Measurements from ENCODE around the gene RTBDN. TPM values are rescaled to one million over a fixed set of nuclear protein-coding genes. Genes with fewer than 3 reads are reported as not detected.

Gene RTBDN
- total RNA-seq, 1 experiment from 2014 or later, result 25.1 TPM

DNA sequence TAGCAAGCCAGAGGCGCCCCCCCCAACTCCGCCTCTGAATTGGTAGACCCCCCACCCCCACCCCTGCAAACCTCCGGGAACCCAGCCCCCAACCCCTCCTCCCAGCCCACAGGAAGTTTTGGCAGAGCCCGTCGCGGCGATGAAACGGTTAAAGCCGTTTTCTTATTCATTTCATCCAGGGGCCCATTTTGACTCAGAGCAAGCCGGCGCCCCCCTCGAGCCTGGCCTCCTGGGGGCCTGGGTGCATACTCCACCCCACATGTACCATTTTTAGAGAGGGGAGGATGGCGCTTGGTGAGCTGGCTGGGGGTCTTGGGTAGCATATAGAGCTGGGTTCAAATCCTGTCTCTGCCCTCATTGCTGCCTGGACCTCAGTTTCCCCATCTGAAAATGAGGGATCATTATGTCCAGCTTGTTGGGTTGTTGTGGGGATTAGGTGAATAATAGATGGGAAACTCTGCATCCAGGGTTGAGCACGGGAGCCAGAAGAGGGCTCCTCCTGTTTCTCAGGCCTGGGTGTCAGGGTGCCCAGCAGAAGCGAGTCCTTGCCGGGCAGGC, 51.0 kb downstream of the RTBDN start:
- H3K9me3 ChIP-seq (ENCODE audit: control insufficient read depth in 1 of 2, insufficient read depth in 1 of 2, low read depth in 1 of 2, low read length in 2 of 2), result no peaks in the 10 kb centered on the region
- BruUV-seq (replicated peaks), result no TSS peak
- ChIA-PET RAD21 (ENCODE audit: low non-redundant PET in 1 of 2, low total read pairs in 2 of 2, uncharacterized antibody in 2 of 2, unreplicated experiment in 2 of 2) (interaction anchor here in 1 of 2 experiments (1.3 kb wide), 1 partner anchor 8 kb away, joined by 4 read pairs; the partner anchor contains the start of gene JUNB), CTCF (interaction anchor here (1.0 to 1.3 kb wide), 4 partner anchors 8 to 26 kb away, joined by 3 to 5 read pairs (median 4); partner anchors contain the start of gene JUNB), POLR2A (interaction anchor here (1.2 to 3.2 kb wide), 3 partner anchors 9 to 87 kb away, joined by 3 to 39 read pairs (median 3); partner anchors contain the start of genes FBXW9 and JUNB)
- H3K4me1 ChIP-seq (ENCODE audit: control insufficient read depth in 1 of 2, insufficient read depth in 2 of 2, low read length in 2 of 2), result peaks cover 77 to 90% of the 10 kb centered on the region in 2 experiments
- no peaks in the 10 kb centered on the region for H3K36me3 ChIP-seq (ENCODE audit: control insufficient read depth in 1 of 2, insufficient read depth in 2 of 2, low read length in 2 of 2)
- peak overlapping the region; percentile 69 for H3K9ac ChIP-seq (ENCODE audit: low read length)
- no peaks in the 10 kb centered on the region for H3K79me2 ChIP-seq (ENCODE audit: insufficient read depth, low read length)
- intact Hi-C loops (cut with micrococcal nuclease), result no loop called here
- peak overlapping the region; percentile 89 for H3K27ac ChIP-seq (ENCODE audit: low read depth, low read length)
- H2AFZ ChIP-seq (ENCODE audit: low read depth, low read length, poor library complexity, severe bottlenecking), result no peak overlapping the region
- no peaks in the 10 kb centered on the region for H3K27me3 ChIP-seq (ENCODE audit: insufficient read depth, low read length)
- ATAC-seq, result no peak
- peak overlapping the region; percentile 98 for H3K4me2 ChIP-seq (ENCODE audit: low read length)
- H3K4me3 ChIP-seq (replicated peaks in 1 of 2; ENCODE audit: low read depth in 1 of 2, low read length in 2 of 2), result peak overlapping the region; percentile 43 to 58
- no peaks in the 10 kb centered on the region for H4K20me1 ChIP-seq (ENCODE audit: insufficient read depth)
- TF ChIP-seq ELF1 (IDR thresholded peaks at IDR 0.05; ENCODE audit: borderline replicate concordance, low read depth) (no peak), CBX3 (IDR thresholded peaks at IDR 0.05; ENCODE audit: low read depth) (no peak), EZH2 (IDR thresholded peaks at IDR 0.05) (no peak), SRF (IDR thresholded peaks at IDR 0.05; ENCODE audit: low read depth) (no peak), FOSL1 (IDR thresholded peaks at IDR 0.05; ENCODE audit: low read depth) (no peak), POLR2A (IDR thresholded peaks at IDR 0.05; ENCODE audit: borderline replicate concordance, extremely low read depth, insufficient read depth, insufficient read length) (no peak), JUND (IDR thresholded peaks at IDR 0.05) (no peak), EGR1 (IDR thresholded peaks at IDR 0.05; ENCODE audit: low read depth) (no peak), ZFX (IDR thresholded peaks at IDR 0.05) (no peak), CEBPB (IDR thresholded peaks at IDR 0.05; ENCODE audit: low read depth) (no peak), TCF7L2 (IDR thresholded peaks at IDR 0.05; ENCODE audit: borderline replicate concordance, extremely low read depth, insufficient read depth, insufficient read length) (no peak), POLR2AphosphoS5 (IDR thresholded peaks at IDR 0.05; ENCODE audit: low read depth, low read length) (no peak)
- TF ChIP-seq, protein P1, sequence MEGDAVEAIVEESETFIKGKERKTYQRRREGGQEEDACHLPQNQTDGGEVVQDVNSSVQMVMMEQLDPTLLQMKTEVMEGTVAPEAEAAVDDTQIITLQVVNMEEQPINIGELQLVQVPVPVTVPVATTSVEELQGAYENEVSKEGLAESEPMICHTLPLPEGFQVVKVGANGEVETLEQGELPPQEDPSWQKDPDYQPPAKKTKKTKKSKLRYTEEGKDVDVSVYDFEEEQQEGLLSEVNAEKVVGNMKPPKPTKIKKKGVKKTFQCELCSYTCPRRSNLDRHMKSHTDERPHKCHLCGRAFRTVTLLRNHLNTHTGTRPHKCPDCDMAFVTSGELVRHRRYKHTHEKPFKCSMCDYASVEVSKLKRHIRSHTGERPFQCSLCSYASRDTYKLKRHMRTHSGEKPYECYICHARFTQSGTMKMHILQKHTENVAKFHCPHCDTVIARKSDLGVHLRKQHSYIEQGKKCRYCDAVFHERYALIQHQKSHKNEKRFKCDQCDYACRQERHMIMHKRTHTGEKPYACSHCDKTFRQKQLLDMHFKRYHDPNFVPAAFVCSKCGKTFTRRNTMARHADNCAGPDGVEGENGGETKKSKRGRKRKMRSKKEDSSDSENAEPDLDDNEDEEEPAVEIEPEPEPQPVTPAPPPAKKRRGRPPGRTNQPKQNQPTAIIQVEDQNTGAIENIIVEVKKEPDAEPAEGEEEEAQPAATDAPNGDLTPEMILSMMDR (IDR thresholded peaks at IDR 0.05 in 2 of 3, conservative IDR thresholded peaks at IDR 0.05 in 1 of 3; ENCODE audit: borderline replicate concordance in 1 of 3, insufficient read depth in 1 of 3, low read depth in 2 of 3, low read length in 2 of 3), result no peak
- TF ChIP-seq, protein P2, sequence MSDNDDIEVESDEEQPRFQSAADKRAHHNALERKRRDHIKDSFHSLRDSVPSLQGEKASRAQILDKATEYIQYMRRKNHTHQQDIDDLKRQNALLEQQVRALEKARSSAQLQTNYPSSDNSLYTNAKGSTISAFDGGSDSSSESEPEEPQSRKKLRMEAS (IDR thresholded peaks at IDR 0.05), result no peak
- TF ChIP-seq, protein P3, sequence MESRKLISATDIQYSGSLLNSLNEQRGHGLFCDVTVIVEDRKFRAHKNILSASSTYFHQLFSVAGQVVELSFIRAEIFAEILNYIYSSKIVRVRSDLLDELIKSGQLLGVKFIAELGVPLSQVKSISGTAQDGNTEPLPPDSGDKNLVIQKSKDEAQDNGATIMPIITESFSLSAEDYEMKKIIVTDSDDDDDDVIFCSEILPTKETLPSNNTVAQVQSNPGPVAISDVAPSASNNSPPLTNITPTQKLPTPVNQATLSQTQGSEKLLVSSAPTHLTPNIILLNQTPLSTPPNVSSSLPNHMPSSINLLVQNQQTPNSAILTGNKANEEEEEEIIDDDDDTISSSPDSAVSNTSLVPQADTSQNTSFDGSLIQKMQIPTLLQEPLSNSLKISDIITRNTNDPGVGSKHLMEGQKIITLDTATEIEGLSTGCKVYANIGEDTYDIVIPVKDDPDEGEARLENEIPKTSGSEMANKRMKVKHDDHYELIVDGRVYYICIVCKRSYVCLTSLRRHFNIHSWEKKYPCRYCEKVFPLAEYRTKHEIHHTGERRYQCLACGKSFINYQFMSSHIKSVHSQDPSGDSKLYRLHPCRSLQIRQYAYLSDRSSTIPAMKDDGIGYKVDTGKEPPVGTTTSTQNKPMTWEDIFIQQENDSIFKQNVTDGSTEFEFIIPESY (IDR thresholded peaks at IDR 0.05; ENCODE audit: extremely low read depth, insufficient replicate concordance, low read length), result no peak
- TF ChIP-seq, protein P4, sequence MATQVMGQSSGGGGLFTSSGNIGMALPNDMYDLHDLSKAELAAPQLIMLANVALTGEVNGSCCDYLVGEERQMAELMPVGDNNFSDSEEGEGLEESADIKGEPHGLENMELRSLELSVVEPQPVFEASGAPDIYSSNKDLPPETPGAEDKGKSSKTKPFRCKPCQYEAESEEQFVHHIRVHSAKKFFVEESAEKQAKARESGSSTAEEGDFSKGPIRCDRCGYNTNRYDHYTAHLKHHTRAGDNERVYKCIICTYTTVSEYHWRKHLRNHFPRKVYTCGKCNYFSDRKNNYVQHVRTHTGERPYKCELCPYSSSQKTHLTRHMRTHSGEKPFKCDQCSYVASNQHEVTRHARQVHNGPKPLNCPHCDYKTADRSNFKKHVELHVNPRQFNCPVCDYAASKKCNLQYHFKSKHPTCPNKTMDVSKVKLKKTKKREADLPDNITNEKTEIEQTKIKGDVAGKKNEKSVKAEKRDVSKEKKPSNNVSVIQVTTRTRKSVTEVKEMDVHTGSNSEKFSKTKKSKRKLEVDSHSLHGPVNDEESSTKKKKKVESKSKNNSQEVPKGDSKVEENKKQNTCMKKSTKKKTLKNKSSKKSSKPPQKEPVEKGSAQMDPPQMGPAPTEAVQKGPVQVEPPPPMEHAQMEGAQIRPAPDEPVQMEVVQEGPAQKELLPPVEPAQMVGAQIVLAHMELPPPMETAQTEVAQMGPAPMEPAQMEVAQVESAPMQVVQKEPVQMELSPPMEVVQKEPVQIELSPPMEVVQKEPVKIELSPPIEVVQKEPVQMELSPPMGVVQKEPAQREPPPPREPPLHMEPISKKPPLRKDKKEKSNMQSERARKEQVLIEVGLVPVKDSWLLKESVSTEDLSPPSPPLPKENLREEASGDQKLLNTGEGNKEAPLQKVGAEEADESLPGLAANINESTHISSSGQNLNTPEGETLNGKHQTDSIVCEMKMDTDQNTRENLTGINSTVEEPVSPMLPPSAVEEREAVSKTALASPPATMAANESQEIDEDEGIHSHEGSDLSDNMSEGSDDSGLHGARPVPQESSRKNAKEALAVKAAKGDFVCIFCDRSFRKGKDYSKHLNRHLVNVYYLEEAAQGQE (IDR thresholded peaks at IDR 0.05; ENCODE audit: low read depth), result no peak
- H3K9me2 ChIP-seq (ENCODE audit: insufficient read depth), result no peaks in the 10 kb centered on the region
- no peak for DNase-seq (ENCODE audit: low read depth, low spot score)

Data from HCT116 (cell line).